Panc1 (cell line): ENCODE results near the gene AUNIP. TPM values are rescaled to one million over a fixed set of nuclear protein-coding genes. Genes with fewer than 3 reads are reported as not detected.
"Not testable (repeated sequence)": the region's sequence is repeated elsewhere in the genome, so short reads cannot be mapped to it uniquely, and the experiment has no call there.

Source experiments
- ATAC-seq: fragments of 200-7000 bp; cut with Tn5 transposase; 2 replicates; pipeline ENCODE4 v1.9.1; 2020; ENCODE audit warnings: mild to moderate bottlenecking, moderate library complexity
- BruUV-seq: library from RNA; stranded (reverse); fragments of 400-500 nt; replicated peaks from 2 replicates; lab custom pipeline; 2021; lab: Mats Ljungman, UMichigan
- CTCF ChIA-PET: fragments of 300-600 bp; sonication (Branson Sonifier 250); formaldehyde crosslinking; loops from one replicate; lab custom pipeline; 2022; ENCODE audit warnings: antibody characterized with exemption; lab: Charles Lee
- POLR2A ChIA-PET: fragments of 300-600 bp; sonication (Branson Sonifier 250); formaldehyde crosslinking; loops from one replicate; lab custom pipeline; 2022; ENCODE audit warnings: antibody characterized with exemption; lab: Charles Lee
- DNase-seq: peaks from one replicate; pipeline ENCODE4 v3.0.0-alpha.2; 2010; ENCODE audit warnings: low read depth, low spot score
- H3K27ac ChIP-seq: 2 replicates; pipeline ENCODE4 v1.5.1; 2011; ENCODE audit warnings: mild to moderate bottlenecking, low read length, inconsistent platforms
- H3K27me3 ChIP-seq: fragments of 200-500 bp; sonication (Bioruptor generic); 2 replicates; pipeline ENCODE4 v1.6.0; 2014; ENCODE audit warnings: low read length, inconsistent platforms; ENCODE audit not compliant: control insufficient read depth, insufficient read depth
- H3K36me3 ChIP-seq: fragments of 200-500 bp; sonication (Bioruptor generic); 2 replicates; pipeline ENCODE4 v1.5.1; 2014; ENCODE audit warnings: inconsistent platforms, mild to moderate bottlenecking, low read length, moderate library complexity; ENCODE audit not compliant: control insufficient read depth, insufficient read depth
- H3K4me1 ChIP-seq: 2 replicates; pipeline ENCODE4 v1.5.1; 2011; ENCODE audit warnings: inconsistent platforms, mild to moderate bottlenecking, low read length, moderate library complexity; ENCODE audit not compliant: control insufficient read depth, insufficient read depth
- H3K4me3 ChIP-seq, 2 experiments: 2 replicates each; pipeline ENCODE4 v1.5.1; 2011 to 2012; ENCODE audit warnings: low read depth in 2 of 2, low read length in 2 of 2, mild to moderate bottlenecking in 2 of 2, inconsistent platforms in 1 of 2, moderate library complexity in 1 of 2
- H3K9me3 ChIP-seq: fragments of 200-500 bp; sonication (Bioruptor generic); 2 replicates; pipeline ENCODE4 v1.5.1; 2014; ENCODE audit warnings: low read depth, mild to moderate bottlenecking, inconsistent platforms, low read length, moderate library complexity; ENCODE audit not compliant: control insufficient read depth, insufficient read depth
- CTCF ChIP-seq: fragments of 450-650 bp; IDR thresholded peaks from 2 replicates; pipeline ENCODE4 v1.5.1; 2017; ENCODE audit warnings: mild to moderate bottlenecking
- POLR2AphosphoS5 ChIP-seq: IDR thresholded peaks from 2 replicates; pipeline ENCODE4 v1.6.1; 2012; ENCODE audit warnings: mild to moderate bottlenecking, low read depth, low read length, moderate library complexity
- SIN3A ChIP-seq: IDR thresholded peaks from 2 replicates; pipeline ENCODE4 v1.6.1; 2012; ENCODE audit warnings: low read depth, mild to moderate bottlenecking, low read length, moderate library complexity, borderline replicate concordance; ENCODE audit not compliant: insufficient read depth
- TCF7L2 ChIP-seq: IDR thresholded peaks from 2 replicates; pipeline ENCODE4 v1.6.1; 2011; ENCODE audit warnings: mild to moderate bottlenecking, low read depth, low read length, inconsistent platforms
- in situ Hi-C: cut with HindIII; loops from 2 replicates; pipeline ENCODE4 v1.10.0; 2016; ENCODE audit warnings: low sequenced_read_pairs, low pct_unique_long_range_greater_than_20kb
- intact Hi-C: fragments of 100-400 bp; cut with micrococcal nuclease; formaldehyde crosslinking; loops from one replicate; pipeline ENCODE4 v1.10.0; 2022; ENCODE audit not compliant: unreplicated experiment
- total RNA-seq: library from RNA; stranded (reverse); gene quantifications from one replicate; pipeline ENCODE4 v1.2.1, GENCODE V29; 2021; ENCODE audit not compliant: unreplicated experiment
- TF ChIP-seq, protein P1 (sequence below), 2 experiments: IDR thresholded peaks; 2 replicates each; pipeline ENCODE4 v1.6.1; 2011 to 2012; ENCODE audit warnings: low read depth in 2 of 2, control low read depth in 1 of 2, low read length in 1 of 2, mild to moderate bottlenecking in 1 of 2, moderate library complexity in 1 of 2; ENCODE audit not compliant: insufficient read depth in 1 of 2

Gene AUNIP
- total RNA-seq, 1 experiment from 2014 or later, result 12.2 TPM

DNA sequence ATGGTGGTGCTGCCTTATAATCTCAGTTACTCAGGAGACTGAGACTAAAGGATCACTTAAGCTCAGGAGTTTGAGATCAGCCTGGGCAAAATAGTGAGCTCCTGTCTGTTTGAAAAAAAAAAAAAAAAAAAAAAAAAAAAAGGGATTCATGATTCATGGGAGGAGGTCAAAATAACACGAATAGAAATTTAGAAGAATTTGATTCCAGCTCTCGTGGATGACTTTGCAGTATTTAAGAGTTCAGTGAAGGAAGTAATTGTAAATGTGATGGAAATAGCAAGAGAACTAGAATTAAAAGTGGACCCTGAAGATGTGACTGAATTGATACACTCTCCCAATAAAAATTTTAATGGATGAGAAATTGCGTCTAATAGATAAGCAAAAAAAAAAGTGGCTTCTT, 15.8 kb downstream of the AUNIP start:
- TF ChIP-seq CTCF (no peak), TCF7L2 (no peak), SIN3A (no peak), POLR2AphosphoS5 (no peak)
- TF ChIP-seq, protein P1, sequence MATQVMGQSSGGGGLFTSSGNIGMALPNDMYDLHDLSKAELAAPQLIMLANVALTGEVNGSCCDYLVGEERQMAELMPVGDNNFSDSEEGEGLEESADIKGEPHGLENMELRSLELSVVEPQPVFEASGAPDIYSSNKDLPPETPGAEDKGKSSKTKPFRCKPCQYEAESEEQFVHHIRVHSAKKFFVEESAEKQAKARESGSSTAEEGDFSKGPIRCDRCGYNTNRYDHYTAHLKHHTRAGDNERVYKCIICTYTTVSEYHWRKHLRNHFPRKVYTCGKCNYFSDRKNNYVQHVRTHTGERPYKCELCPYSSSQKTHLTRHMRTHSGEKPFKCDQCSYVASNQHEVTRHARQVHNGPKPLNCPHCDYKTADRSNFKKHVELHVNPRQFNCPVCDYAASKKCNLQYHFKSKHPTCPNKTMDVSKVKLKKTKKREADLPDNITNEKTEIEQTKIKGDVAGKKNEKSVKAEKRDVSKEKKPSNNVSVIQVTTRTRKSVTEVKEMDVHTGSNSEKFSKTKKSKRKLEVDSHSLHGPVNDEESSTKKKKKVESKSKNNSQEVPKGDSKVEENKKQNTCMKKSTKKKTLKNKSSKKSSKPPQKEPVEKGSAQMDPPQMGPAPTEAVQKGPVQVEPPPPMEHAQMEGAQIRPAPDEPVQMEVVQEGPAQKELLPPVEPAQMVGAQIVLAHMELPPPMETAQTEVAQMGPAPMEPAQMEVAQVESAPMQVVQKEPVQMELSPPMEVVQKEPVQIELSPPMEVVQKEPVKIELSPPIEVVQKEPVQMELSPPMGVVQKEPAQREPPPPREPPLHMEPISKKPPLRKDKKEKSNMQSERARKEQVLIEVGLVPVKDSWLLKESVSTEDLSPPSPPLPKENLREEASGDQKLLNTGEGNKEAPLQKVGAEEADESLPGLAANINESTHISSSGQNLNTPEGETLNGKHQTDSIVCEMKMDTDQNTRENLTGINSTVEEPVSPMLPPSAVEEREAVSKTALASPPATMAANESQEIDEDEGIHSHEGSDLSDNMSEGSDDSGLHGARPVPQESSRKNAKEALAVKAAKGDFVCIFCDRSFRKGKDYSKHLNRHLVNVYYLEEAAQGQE (IDR thresholded peaks at IDR 0.05; ENCODE audit: insufficient read depth in 1 of 2, low read depth in 2 of 2, low read length in 1 of 2), result no peak
- BruUV-seq, result no TSS peak
- H3K4me1 ChIP-seq, result no peaks in the 10 kb centered on the region
- CTCF ChIA-PET, result no interaction called here
- no peak for DNase-seq
- POLR2A ChIA-PET, result no interaction called here
- no peaks in the 10 kb centered on the region for H3K27me3 ChIP-seq
- no peak overlapping the region for H3K4me3 ChIP-seq
- no peak for ATAC-seq
- in situ Hi-C loops (no loop called here), intact Hi-C loops (no loop called here)
- no peak overlapping the region for H3K27ac ChIP-seq
- H3K36me3 ChIP-seq, result no peaks in the 10 kb centered on the region
- no peaks in the 10 kb centered on the region for H3K9me3 ChIP-seq

DNA sequence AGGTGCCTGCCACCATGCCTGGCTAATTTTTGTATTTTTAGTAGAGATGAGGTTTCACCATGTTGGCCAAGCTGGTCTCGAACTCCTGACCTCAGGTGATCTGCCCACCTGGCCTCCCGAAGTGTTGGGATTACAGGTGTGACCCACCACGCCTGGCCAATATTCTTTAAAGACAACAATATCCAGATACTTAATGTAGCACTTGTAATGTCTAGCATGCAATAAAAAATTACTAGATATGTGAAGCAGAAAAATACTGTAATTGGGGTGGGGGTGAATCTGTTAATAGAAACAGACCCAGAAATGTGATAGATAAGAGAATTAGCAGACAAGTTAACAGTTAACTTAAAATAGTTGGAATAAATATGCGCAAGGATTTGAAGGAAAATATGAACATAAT, 19.4 kb downstream of the AUNIP start:
- intact Hi-C loops, result loop anchor here (10.0 kb wide), 1 partner anchor 155 kb away; the partner anchor contains the start of gene PAFAH2
- H3K9me3 ChIP-seq, H3K4me1 ChIP-seq, POLR2A ChIA-PET, H3K36me3 ChIP-seq, in situ Hi-C loops, DNase-seq, CTCF ChIA-PET, H3K4me3 ChIP-seq, BruUV-seq, H3K27ac ChIP-seq, ATAC-seq, H3K27me3 ChIP-seq: not testable (repeated sequence)

- Histone ChIP-seq H3K9me3 (no peaks in the 10 kb centered on the region), H3K4me3 (no peak overlapping the region), H3K4me1 (peaks cover 5% of the 10 kb centered on the region; the same call in 1 of the 2 replicates), H3K36me3 (peaks cover 16% of the 10 kb centered on the region), H3K27me3 (no peaks in the 10 kb centered on the region), H3K27ac (no peak overlapping the region)
- BruUV-seq, result no TSS peak
- peak; percentile 63; the same call in 1 of the 2 replicates for TF ChIP-seq CTCF
- TF ChIP-seq POLR2AphosphoS5, result no peak
- TF ChIP-seq, protein P1 (IDR thresholded peaks at IDR 0.05; ENCODE audit: insufficient read depth in 1 of 2, low read depth in 2 of 2, low read length in 1 of 2), result no peak
- intact Hi-C loops, result loop anchor here (10.0 kb wide), 1 partner anchor 157 kb away; the partner anchor contains the start of gene PAFAH2
- ChIA-PET CTCF (no interaction called here), POLR2A (no interaction called here)
- ATAC-seq (no peak), DNase-seq (no peak)
- in situ Hi-C loops, result no loop called here
These were observed 21.9 kb downstream of the AUNIP start for GRCh38 chr1:25837262-25837875.
